ENCODE measurements around the gene SLC7A5.
"Not testable (repeated sequence)": the region's sequence is repeated elsewhere in the genome, so short reads cannot be mapped to it uniquely, and the experiment has no call there.

Gene SLC7A5

DNA sequence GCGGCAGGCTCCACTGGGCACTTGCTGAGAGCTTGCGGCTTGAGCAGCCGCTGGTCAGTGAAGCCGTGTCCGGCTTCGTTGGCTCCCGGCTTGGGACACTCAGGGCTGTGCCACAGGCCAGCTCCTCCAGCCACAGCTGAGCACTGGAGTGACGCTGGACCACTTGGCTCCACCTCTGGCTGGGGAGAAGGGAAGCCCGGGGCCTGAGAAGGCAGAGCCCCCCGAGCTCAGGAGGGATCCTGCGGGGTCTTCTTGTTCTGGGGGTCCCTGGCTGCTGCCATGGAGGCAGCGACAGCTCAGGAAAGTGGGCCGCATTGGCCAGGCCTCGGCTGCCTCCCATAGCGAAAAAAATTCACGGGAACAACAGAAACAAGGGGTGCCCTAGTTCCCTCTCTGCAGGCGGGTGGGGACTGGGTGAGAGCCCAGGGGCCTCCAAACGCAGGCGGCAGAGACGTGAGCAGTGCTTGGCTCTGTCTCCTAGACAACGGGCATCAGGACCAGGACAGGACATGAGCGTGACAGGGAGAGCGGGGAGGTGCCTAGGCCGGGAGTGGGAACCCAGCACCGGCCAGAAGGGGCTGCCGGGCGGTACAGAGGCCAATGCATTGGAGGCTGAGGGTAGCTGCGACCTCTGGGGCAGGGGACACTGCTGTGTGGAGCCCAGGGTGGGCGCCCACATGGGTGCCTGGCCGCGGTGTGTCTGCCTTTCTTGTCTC lies 37.7 kb downstream of the SLC7A5 start:
- FAIRE-seq, result no peak

DNA sequence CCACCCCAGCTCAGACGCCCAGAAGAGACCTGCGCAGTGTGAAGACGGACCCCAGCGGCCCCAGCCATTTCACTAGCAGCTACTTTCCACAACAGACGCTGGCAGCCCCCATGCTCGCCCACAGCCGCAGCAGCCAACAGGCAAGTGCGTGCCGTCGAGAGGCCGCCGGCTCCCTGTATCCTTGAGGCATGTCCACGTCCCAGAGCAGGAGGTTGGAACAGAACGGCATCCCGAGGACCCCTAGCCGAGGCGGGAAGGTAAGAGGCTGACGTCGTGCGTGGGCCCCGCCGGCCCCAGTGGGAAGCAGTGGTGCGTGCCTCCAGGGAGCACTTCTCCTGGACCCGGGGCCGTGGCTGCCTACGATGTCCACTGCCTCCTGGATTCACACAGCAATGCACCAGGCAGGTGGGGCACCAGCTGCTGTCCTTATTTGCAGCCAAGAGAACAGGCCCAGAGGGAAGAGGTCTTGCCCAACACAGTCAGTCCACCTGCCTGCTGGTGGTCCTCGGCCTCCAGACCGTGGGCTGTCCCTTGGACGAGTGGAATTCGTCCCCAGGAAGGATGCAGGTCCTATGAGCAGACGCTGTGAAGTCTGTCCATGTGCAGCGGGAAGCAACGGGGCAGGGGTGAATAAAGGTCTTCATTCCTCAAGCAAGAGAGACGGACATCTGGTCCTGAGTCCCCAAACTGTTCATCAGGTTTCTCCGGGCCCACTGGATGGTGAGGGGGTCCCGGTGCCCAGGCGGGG lies 38.5 kb downstream of the SLC7A5 start:
- no peak for FAIRE-seq

DNA sequence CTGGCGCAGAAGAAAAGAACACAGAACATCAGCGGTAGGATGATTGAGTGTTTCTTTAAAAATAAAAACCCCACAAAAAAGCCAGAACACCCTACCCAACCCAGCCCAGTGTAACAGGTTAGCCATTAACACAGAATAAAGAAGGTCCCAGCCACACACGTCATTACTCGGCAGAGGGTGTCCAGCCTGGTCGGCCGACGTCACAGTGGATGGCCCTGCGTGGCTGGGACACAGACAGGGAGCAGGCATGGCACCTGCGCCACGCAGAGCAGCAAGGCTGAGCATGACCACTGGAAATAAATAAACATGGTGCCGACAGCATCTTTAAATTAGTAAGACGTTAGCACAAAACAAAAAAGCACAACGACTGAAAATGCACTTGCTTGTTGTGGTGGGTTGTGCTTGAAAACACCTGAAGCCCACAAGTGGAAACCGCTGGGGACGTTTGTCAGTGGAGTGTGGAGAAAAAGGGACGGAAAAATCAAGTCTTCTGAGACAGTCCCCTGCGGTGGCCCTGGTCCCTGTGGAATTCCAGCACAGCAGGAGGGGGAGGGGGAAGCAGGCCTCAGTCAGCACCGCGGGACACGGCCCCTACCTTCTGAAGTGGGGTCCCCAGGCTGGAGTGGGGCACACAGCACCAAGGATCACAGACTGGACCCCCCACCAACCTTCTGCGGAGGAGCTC lies 39.2 kb downstream of the SLC7A5 start:
- no peak for FAIRE-seq

DNA sequence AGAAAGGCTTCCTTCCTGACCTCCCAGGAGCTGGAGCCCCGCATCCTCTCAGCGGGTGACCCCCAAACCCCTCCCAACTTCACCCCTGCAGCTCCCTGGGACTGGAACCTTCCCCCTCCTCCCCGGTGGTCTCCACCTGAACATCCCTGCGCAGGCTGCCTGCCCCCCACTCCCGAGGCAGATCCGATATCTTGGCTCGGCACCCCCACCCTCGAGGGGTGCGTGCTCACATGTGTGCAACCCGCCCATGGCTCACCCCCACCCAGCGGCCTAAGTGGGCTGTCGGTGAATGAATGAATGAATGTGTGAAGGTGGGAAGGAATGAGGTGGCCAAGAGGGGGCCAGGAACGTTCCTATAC lies 39.7 kb downstream of the SLC7A5 start:
- FAIRE-seq, result no peak

DNA sequence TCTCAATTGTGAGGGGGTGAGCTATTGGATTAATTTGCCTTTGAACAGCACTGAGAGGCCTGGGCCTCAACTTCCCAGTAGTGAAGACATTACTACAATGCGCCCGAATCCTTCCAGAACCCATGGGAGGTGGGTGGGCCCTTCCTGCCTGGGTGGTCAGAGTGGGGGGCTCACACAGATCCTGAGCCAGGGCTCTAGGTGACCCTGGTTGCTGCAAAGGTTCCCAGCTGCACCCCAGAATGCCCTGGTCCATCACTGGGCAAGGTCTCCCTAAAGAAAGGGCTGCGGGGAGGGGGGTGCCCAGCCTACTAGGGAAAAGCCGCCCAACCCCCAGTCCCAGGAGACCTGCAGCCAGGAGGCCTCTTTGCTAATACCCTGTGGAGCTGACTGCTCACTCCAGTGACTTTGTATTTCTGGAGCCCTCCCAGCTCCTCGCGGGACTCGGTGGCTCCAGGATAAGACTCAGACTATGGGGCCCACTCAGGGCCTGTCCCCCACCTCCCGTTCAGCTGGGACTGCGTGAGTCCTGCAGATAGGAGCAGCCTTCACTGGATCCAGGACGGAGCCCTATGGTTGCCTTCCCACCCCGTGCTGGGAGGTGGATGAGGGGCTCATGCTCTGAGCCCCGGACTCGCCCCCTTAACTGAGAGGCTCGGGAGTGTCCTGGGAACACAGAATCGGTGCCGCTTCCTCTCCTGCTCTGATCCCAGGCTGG lies 40.2 kb downstream of the SLC7A5 start:
- no peak for FAIRE-seq

DNA sequence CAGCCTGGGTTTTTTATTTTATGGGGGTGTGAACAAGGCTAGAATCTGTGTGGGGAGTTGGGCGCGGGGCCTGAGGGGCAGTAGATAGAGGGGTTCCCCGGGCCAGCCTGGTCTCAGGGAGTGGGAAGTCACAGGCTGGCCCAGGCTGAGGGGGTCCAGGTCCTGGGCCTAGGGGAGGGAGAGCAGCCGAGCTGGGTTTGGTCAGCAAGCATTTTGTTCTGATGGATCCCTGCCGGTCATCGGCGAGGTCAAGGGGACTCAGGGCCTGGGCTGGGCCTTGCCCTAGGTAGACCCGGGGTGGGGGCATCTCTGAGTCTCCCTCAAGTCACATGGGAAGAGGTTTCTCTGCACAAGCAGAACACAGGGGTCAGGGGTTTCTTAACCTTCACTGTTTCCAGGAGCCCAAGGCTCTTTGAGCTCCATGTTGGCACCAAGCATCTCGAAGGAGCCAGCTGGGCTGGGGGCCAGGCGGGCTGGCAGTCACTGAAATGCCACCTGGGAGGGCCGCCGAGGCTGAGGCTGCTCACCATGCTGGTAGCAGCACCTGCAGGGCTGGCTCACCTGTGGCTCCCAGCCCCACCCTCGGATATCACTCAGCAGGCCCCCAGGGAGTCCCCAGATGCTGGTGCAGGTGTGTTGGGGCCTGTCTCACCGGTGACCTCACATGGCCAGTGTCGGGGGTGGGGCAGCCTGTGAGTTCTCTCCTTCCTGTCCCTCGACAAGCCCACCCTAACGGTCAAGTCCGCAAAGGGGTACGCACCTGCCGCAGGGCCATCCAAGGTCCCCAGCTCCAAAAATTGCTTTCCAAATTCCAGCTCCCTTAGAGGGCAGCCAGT lies 41.0 kb downstream of the SLC7A5 start:
- FAIRE-seq, result no peak

DNA sequence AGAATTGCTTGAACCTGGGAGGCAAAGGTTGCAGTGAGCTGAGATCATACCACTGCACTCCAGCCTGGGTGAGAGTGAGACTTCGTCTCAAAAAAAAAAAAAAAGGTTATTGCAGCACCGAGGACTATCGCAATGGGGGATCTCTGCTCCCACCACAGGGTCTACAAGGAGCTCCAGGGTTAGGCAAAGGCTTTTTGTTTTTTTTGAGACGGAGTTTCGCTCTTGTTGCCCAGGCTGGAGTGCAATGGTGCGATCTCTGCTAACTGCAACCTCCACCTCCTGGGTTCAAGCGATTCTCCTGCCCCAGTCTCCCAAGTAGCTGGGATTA lies 41.8 kb downstream of the SLC7A5 start:
- not testable (repeated sequence) for FAIRE-seq

DNA sequence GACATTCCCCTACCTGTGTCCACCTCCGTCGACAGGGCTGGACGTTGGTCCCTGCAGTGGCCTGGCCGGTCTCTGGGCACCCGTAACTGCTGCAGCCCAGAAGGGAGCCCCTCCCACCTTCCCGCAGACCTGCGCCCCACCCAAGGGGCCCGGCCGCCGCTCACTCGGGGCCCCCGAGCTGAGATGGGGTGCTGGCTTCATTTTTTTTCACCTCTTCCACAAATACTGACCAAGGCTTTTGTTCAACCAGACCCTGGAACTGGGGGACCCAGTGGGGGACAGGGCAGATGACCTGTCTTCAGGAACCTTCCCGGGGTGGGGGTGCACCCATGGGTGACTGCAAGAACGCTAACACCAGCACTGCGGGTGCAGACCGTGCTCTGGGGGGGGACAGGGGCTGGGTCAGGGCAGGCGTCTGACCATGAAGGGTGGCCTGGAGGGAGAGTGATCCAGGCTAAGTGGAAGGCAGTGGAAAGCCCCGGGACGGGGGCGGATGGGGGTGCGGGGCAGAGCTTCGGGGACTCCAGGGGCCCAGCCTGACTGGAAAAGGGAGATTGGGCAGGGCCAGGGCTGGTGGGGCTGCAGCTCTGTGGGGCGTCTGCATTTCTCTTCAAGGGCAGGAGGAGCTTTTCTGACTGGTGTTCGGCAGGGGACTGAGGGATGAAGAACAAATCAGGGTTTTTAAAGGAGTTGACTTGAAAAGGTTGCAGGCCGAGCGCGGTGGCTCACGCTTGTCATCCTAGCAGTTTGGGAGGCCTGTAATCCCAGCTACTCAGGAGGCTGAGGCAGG lies 42.3 kb downstream of the SLC7A5 start:
- FAIRE-seq, result no peak

DNA sequence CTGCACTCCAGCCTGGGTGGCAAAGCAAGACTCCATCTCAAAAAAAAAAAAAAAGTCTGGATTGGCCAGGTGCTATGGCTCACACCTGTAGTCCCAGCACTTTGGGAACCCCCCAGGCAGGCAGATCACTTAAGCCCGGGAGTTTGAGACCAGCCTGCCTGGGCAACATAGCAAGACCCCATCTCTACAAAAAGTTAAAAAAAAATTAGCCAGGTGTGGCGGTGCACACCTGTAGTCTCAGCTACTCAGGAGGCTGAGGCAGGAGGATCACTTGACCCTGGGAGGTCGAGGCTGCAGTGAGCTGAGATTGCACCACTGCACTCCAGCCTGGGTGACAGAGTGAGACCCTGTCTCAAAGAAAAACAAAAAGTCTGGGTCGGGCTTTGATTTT lies 42.9 kb downstream of the SLC7A5 start:
- FAIRE-seq, result not testable (repeated sequence)

DNA sequence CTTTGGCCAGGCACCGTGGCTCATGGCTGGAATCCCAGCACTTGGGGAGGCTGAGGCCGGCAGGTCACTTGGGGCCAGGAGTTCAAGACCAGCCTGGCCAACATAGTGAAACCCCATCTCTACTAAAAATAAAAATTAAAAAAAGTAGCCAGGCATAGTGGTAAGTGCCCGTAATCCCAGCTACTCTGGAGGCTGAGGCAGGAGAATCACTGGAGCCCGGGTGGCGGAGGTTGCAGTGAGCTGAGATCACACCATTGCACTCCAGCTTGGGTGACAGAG lies 43.5 kb downstream of the SLC7A5 start:
- not testable (repeated sequence) for FAIRE-seq

DNA sequence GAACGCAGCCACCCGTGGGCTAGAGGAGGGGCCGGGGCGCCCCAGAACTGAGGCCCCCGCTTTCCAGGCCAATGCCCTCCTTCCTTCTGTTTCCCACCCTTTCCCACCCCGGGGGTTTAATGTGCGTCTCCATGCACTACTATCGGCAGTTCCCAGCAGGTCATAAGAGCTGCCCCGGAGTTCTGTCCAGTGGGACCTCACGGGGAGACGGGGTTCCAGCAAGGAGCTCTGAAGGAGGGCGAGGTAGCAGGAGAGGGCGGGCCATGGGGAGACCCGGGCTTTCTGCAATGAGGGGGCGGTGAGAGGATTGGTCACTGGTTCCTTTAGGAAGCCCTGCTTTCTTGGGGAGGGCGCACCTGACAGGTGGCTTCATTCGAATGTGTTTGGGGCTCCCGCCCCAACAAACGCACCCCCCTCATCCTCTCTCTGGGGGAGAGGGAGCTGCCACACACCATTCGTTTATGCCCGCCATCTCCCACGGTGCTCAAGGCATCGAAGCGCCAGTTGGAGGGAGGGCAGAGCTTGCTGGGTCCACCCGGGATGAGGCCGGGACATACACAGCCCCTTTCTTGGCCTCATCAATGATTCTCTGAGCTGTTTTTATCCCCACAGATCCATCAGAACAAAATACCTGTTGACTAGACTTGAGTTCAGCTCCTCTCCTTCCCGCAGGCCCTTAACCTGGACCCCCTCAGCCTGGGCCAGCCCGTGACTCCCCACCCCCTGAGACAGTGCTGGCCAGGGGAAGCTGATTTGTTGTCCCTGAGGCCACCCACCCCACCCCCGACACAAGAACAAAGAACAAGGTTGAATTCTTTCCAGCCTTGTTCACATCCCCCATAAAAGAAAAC lies 44.1 kb downstream of the SLC7A5 start:
- FAIRE-seq, result no peak

DNA sequence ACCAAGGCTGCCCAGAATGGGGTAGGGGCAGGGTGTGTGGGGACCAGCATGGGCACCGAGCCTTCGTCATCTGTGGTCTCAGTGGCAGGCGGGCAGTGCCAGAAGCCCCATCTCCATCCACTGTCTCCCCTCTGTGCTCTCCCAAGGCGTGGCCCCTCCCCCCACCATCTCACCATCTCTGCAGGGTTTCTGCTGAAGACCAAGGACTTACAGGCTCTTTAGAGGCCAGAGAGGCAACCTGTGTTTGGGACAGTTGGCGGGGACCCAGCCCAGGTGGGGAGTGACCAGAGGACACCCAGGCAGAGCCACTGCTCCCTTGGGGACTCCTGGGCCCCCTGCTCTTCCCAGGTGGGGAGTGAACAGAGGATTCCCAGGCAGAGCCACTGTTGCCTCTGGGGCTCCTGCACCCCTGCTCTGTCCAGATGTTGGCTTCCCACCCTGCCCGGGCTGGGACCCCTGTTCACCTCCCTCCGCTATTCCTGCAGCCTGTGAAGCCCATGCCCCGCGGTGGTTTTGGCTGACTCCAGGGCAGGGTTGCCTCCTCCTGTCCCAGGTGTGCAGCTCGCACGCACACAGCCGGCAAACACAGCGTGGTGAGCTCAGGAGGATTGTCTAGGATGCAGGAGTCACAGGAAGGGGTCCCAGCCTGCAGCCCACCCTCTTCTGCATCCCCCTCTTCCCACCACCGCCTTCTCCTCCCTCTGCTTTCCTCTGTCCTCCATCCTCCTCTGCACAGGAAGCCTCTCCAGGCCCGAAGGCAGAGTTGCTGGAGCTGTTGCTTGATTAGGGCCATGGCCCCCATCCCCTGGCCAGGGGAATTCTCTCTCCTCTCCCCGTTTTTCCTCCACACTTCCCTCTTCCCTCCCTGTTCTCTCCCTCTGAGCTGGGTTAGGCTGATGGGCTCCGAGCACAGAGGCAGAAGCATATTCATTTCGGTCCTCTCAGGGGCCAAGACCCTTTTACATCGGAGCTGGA lies 45.0 kb downstream of the SLC7A5 start:
- no peak for FAIRE-seq

DNA sequence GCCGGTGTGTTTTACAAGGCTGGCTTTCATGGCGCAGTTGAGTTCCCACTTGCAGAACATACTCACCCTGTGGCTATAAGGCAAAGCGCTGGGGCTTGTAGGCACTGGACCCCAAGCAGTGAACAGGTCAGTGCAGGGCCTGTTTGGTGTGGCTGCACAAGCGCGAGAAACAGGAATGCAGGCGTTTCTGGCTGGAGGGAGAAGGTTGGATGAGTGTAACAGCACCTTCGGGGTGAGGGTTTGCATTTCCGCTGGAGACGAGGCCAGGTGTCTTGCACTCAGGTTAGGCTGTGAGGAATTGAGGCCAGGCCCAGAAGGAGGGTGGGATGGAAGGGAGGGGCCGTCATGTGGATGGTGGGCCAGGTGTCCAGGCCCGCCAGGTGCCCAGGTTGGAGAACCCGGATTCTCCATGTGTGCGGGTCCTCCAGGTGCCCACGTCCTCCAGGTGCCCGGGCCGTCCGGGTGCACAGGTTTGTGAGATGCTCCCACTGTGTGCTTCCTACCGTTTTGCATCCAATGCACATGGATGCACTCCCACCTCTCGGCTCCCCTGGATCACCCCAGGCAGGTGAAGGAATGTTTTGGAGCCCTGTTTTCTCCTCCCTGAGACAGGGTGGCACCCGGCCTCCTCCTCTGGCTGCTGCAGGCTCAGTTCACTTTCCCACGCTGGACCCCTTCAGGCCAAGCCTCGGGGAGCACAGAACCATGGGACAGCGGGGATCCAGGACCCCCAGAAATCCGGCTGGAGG lies 46.0 kb downstream of the SLC7A5 start:
- no peak for FAIRE-seq

DNA sequence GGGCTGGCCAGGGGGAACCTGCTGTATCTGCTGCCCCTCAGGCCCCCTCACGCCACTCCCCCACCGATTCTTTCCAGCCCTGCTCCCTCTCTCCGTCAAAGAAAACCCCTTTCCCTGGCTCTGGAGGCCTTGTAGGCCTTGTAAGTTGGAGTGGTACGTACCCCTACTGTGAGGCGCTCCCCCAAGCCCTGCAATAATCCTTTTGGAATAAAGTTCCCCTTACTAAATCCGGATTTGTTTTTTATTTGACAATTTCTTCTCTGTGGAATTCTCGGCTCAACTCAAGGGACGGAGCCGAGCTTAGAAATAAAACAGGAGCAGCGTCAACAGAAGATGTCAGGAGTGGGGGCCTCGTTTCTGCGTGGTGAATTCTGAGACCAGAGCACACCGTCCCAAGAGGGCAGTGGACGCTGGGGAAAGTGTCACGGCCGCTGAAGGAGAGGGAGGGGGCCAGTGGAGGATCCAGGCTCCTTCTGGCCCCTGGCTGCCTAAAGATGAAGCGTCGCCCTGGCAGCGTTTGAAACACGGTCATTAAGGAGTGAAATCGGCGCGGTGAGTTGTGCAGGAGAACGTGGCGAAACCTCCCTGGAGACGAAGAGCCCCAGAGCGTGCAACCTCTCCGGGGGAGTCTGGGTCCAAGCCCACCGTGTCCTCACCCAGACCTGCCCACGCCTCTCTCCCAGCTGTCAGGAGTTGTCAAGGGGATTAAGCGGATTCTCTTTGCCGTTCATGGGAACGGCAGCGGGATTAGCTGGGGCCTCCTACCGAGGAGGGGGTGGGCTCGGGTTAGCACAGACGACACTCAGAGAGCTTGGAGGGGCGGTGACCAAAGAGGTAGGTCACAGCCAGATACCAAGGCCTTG lies 47.0 kb downstream of the SLC7A5 start:
- no peak for FAIRE-seq

DNA sequence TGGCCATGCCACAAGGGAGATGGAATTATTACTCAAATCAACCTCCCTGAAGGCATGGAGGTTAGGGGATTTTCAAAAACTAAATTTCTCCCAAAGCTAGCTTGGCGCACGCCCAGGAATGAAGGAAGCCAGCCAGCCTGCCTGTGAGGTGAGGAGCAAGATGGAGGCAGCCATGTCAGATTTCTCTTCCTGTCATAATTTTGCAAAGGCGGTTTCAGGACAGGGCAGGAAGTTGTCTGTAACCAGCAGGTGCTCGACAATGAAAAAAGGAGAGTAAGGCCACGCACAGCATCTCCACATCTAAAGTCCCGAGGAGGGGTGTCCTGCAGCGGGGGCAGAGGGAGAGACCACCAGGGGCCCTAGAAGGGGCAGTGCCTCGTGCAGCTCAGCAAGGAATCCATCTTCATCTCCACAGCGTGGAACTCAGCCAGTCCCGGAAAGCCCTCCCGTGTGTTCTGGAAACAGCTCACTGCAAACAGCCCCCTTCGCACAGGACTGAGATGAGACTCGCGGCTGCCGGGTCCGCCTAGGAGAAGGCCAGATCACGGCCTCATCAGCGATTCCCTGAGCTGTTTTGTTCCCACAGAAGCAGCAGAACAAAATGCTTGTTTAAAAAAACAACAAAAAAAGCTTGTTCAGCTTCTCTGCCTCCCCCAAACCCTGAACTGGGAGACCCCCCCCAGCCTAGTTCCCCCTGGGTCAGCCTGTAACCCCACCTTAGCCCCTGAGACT lies 47.8 kb downstream of the SLC7A5 start:
- FAIRE-seq, result no peak

DNA sequence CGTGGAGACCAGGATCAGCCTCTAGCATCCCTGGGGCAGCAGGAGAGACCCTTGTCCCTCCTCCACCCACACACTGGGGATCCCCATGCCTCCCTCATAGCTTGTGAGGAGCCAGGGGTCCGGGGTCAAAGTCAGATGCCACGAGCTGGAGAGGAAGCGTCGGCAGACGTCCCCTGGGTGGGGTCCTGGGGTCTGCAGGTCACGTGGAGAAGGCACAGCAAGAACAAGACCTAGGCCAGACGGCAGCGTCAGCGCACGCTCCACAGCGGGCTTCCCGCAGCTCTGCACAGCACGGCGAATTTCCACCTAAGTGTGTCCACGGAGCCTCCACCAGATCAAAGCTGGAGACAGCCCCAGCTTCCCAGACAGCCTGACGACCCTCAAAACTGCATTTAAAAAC lies 49.3 kb downstream of the SLC7A5 start:
- FAIRE-seq, result no peak

DNA sequence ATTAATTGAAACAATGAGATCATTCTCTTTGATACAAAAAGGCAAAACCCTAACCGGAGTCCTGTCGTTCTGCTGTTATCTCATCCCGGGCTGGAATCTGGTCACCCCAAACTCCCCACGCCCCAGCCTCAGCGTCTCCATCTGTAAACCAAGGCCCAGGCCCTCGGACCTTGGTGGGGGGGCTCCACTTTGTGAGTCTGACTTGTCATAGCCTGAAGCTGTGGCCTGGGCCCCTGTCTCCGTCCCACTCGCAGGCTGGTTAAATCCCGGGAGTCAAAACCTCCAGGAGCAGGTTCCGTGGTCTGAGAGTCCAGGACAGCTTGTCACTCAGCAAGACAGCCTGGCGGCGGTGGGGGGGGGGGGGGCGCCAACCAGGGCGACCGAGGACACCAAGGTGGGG lies 50.0 kb downstream of the SLC7A5 start:
- FAIRE-seq, result no peak
